Transverse colon (tissue), 4 donors: ENCODE results near the gene CYP2B6. TPM values are rescaled to one million over a fixed set of nuclear protein-coding genes. Genes with fewer than 3 reads are reported as not detected.
"Not testable (repeated sequence)": the region's sequence is repeated elsewhere in the genome, so short reads cannot be mapped to it uniquely, and the experiment has no call there.

Experiments
- DNase-seq: peaks from one replicate; pipeline ENCODE4 v3.0.0-alpha.2; 2019
- H3K27ac ChIP-seq, 4 donors: fragments of 200-600 bp; sonication (generic); 2 replicates each; pipeline ENCODE4 v1.5.1; 2016 to 2018; ENCODE audit warnings: inconsistent platforms in 4 of 4
- H3K27me3 ChIP-seq: fragments of 200-600 bp; sonication (generic); 2 replicates; pipeline ENCODE4 v1.5.1; 2017; ENCODE audit warnings: inconsistent platforms
- H3K36me3 ChIP-seq, 4 donors: fragments of 200-600 bp; sonication (generic); 2 replicates each; pipeline ENCODE4 v1.5.1; 2017 to 2019; ENCODE audit warnings: inconsistent platforms in 4 of 4
- H3K4me1 ChIP-seq, 4 donors: fragments of 200-600 bp; sonication (generic); 2 replicates each; pipeline ENCODE4 v1.5.1; 2017 to 2020; ENCODE audit warnings: inconsistent platforms in 4 of 4
- H3K4me3 ChIP-seq, 4 donors: fragments of 200-600 bp; sonication (generic); 1 replicate in 1 of 4; 2 replicates in 3 of 4; pipeline versions ENCODE4 v1.5.1 to v1.6.1; 2017 to 2019; ENCODE audit warnings: inconsistent platforms in 4 of 4
- H3K9me3 ChIP-seq, 2 donors: fragments of 200-600 bp; sonication (generic); 2 replicates each; pipeline ENCODE4 v1.5.1; 2017 to 2019; ENCODE audit warnings: inconsistent platforms in 2 of 2
- EP300 ChIP-seq: sonication (generic); formaldehyde crosslinking; IDR thresholded peaks from one replicate; pipeline ENCODE4 v1.6.1; 2017; ENCODE audit warnings: antibody characterized with exemption, low read depth
- POLR2A ChIP-seq: fragments of 450-650 bp; IDR thresholded peaks from one replicate; pipeline ENCODE4 v1.6.1; 2016; ENCODE audit warnings: antibody characterized with exemption, mild to moderate bottlenecking, moderate library complexity
- POLR2AphosphoS5 ChIP-seq, 3 donors: sonication (generic); formaldehyde crosslinking; IDR thresholded peaks; one replicate each; pipeline ENCODE4 v1.6.1; 2016; ENCODE audit warnings: antibody characterized with exemption in 3 of 3
- WGBS, 2 donors: methylation state at CpG; one replicate each; pipeline ENCODE4 v1.1.5; 2018; ENCODE audit warnings: low coverage in 1 of 2; 5-methylcytosine and 5-hydroxymethylcytosine counted together
- in situ Hi-C, 4 donors: fragments of 200-750 bp; cut with MboI; loops; one replicate each; pipeline versions ENCODE4 v1.15.0 to v1.15.1; 2017; ENCODE audit warnings: low sequenced_read_pairs in 3 of 4, low pct_ligation_motif_present in 1 of 4, low pct_unique_long_range_greater_than_20kb in 1 of 4
- intact Hi-C: fragments of 100-400 bp; cut with DNase I; formaldehyde crosslinking; loops from one replicate; pipeline ENCODE4 v1.15.1; 2023; ENCODE audit warnings: low total_unique reads
- total RNA-seq, 4 donors: library from RNA; depleted of rRNA; stranded (reverse); fragments of >200 nt; gene quantifications; one replicate each; pipeline ENCODE4 v1.1.0, GENCODE V29; 2016
- TF ChIP-seq, protein P1 (sequence below), 5 experiments: fragments of 200-600 bp in 3 of 5; fragments of 450-650 bp in 2 of 5; sonication (generic) in 3 of 5; IDR thresholded peaks; 1 replicate in 2 of 5; 2 replicates in 3 of 5; pipeline ENCODE4 v1.5.1; 2016 to 2017; ENCODE audit warnings: antibody characterized with exemption in 5 of 5, inconsistent platforms in 3 of 5, mild to moderate bottlenecking in 2 of 5, moderate library complexity in 1 of 5

The CYP2B6 gene
- total RNA-seq, 4 donors from 2014 or later: 1.4 to 9.7 (median 5.5) TPM

DNA sequence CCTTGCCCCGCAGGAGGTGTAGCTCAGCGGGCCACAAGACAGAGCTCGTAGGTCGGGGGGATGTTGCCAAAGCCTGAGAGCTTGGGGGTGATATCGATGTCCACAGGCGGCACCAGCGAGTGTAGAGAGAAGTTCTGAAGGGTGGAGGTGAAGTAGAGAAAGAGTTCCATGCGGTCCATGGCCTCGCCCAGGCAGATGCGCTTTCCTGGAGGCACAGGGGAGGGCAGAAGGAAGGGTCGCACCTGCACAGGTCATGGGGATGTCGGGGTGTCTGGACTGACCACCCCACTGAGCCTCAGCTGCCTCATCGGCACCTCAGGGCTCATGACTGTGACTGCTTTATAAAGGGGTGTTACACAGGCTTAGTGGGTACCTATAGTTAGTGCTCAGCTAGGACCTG lies 59.3 kb downstream of the CYP2B6 start:
- Histone ChIP-seq H3K4me1 (no peaks in the 10 kb centered on the region), H3K27me3 (peaks cover 7% of the 10 kb centered on the region), H3K36me3 (no peaks in the 10 kb centered on the region), H3K4me3 (no peak overlapping the region), H3K9me3 (no peaks in the 10 kb centered on the region), H3K27ac (no peak overlapping the region)
- in situ Hi-C loops (no loop called here), intact Hi-C loops (no loop called here)
- no peak for DNase-seq
- 81 to 85% methylated on average over 5 to 13 of the region's 13 CpGs for WGBS, 2 donors
- TF ChIP-seq POLR2AphosphoS5 (IDR thresholded peaks at IDR 0.05) (no peak), POLR2A (no peak), EP300 (no peak)
- TF ChIP-seq, protein P1, sequence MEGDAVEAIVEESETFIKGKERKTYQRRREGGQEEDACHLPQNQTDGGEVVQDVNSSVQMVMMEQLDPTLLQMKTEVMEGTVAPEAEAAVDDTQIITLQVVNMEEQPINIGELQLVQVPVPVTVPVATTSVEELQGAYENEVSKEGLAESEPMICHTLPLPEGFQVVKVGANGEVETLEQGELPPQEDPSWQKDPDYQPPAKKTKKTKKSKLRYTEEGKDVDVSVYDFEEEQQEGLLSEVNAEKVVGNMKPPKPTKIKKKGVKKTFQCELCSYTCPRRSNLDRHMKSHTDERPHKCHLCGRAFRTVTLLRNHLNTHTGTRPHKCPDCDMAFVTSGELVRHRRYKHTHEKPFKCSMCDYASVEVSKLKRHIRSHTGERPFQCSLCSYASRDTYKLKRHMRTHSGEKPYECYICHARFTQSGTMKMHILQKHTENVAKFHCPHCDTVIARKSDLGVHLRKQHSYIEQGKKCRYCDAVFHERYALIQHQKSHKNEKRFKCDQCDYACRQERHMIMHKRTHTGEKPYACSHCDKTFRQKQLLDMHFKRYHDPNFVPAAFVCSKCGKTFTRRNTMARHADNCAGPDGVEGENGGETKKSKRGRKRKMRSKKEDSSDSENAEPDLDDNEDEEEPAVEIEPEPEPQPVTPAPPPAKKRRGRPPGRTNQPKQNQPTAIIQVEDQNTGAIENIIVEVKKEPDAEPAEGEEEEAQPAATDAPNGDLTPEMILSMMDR (IDR thresholded peaks at IDR 0.05): no peak

DNA sequence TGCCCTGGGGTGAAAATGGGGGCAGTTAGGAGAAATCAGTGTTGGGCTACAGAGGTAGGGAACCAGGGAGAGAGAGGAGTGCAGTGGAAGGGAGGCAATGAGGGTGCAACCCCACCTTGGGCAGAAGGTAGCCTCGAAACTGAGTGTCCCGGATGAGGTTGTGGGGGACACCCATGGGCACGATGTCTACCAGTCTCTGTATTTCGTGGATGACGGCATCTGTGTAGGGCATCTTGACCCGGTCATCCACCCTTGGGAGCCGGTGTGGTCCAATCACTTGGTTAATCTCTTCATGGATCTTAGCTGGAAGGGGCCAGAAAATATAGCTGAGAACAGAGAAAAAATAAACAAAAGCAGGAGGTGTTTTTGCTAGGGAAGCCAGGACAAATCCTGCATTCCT lies 61.1 kb downstream of the CYP2B6 start:
- H3K27ac ChIP-seq, DNase-seq, H3K9me3 ChIP-seq, in situ Hi-C loops, H3K27me3 ChIP-seq, H3K4me1 ChIP-seq, intact Hi-C loops, H3K4me3 ChIP-seq, H3K36me3 ChIP-seq: not testable (repeated sequence)
- 67 to 80% methylated on average over 3 to 7 of the region's 7 CpGs for WGBS, 2 donors

DNA sequence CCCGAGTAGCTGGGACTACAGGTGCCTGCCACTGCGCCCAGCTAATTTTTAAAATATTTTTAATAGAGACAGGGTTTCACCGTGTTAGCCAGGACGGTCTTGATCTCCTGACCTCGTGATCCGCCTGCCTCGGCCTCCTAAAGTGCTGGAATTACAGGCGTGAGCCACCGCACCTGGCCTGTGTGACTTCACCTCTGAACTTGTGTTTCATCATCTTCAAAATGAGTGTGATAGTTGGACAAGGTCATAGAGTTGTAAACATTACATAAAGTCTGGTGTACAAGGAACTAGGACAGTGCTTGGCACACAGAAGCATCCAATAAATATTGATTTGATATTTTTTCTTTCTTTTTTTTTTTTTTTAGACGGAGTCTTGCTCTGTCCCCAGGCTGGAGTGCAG lies 62.2 kb downstream of the CYP2B6 start:
- whole genome bisulfite sequencing, 2 donors: 74 to 77% methylated on average over 3 to 10 of the region's 10 CpGs
- DNase-seq, H3K27ac ChIP-seq, H3K4me3 ChIP-seq, H3K4me1 ChIP-seq, H3K36me3 ChIP-seq, H3K27me3 ChIP-seq, H3K9me3 ChIP-seq, in situ Hi-C loops, intact Hi-C loops: not testable (repeated sequence)

DNA sequence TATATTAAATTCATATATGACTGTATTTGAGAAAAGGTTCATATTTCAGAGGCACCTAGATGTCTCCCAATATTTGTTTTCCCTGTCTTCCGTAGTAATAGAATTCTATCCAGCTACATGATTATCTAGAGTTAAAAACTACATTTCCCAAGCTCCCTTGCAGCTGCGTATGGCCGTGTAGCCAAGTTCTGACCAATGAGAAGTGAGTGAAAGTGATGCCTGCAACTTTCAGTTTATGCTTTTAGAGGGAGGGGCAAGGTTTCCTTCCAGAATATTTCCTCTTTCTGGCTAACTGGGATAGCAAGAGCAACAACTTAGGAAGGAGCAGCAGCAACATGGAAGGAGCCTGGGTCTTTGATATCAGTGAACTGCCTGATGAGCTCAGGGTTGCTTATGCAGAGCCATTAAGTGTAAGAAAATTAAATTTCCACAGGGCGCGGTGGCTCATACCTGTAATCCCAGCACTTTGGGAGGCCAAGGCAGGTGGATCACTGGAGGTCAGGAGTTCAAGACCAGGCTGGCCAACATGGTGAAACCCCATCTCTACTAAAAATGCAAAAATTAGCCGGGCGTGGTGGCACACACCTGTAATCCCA lies 74.0 kb downstream of the CYP2B6 start:
- Histone ChIP-seq H3K36me3 (no peaks in the 10 kb centered on the region), H3K4me1 (no peaks in the 10 kb centered on the region), H3K27ac (no peak overlapping the region), H3K27me3 (peaks cover 11% of the 10 kb centered on the region), H3K9me3 (no peaks in the 10 kb centered on the region), H3K4me3 (no peak overlapping the region)
- intact Hi-C loops (no loop called here), in situ Hi-C loops (no loop called here)
- no peak for TF ChIP-seq POLR2AphosphoS5 (IDR thresholded peaks at IDR 0.05)
- no peak for TF ChIP-seq POLR2A
- TF ChIP-seq EP300: no peak
- TF ChIP-seq, protein P1 (IDR thresholded peaks at IDR 0.05): no peak
- no peak for DNase-seq
- 75 to 80% methylated on average over 3 to 7 of the region's 7 CpGs for WGBS, 2 donors

Other genes starting within 250 kb of the CYP2B6 start
- gene ACTMAP, start 240.8 kb upstream of the CYP2B6 start, total RNA-seq: 10 to 100 TPM in 2 of 4 donors, 1 to 10 TPM in 2; 8.3 to 29.1 (median 12.1) TPM
- gene SNRPA, start 240.1 kb upstream of the CYP2B6 start, total RNA-seq: 10 to 100 TPM; 45.1 to 85.3 (median 65.6) TPM
- gene MIA, start 215.8 kb upstream of the CYP2B6 start, total RNA-seq: 10 to 100 TPM in 1 of 4 donors, 1 to 10 TPM in 1, not detected in 2; 5.7 to 23.3 TPM
- 10 to 100 TPM; 25.9 to 84.2 (median 68.1) TPM for gene RAB4B, start 213.0 kb upstream of the CYP2B6 start, total RNA-seq
- 100 to 1,000 TPM; 102 to 123 (median 115) TPM for gene EGLN2, start 192.1 kb upstream of the CYP2B6 start, total RNA-seq
- gene CYP2A6, start 140.8 kb upstream of the CYP2B6 start, total RNA-seq: not detected
- gene CYP2A7, start 109.1 kb upstream of the CYP2B6 start, total RNA-seq: not detected
- gene CYP2A13, start 97.2 kb downstream of the CYP2B6 start, total RNA-seq: not detected
- gene CYP2F1, start 123.2 kb downstream of the CYP2B6 start, total RNA-seq: not detected
- 10 to 100 TPM in 2 of 4 donors, 1 to 10 TPM in 2; 4.2 to 30.7 (median 14.9) TPM for gene CYP2S1, start 201.9 kb downstream of the CYP2B6 start, total RNA-seq
- 10 to 100 TPM; 19.7 to 52.4 (median 25.6) TPM for gene AXL, start 227.9 kb downstream of the CYP2B6 start, total RNA-seq